GM18526 (cell line): ENCODE measurements around the gene SEM1.

Experiments used
- POLR2A ChIP-seq: IDR thresholded peaks from 3 replicates; pipeline ENCODE4 v1.6.1; 2011; ENCODE audit not compliant: insufficient read length; ENCODE audit errors: extremely low read depth

The SEM1 gene

DNA sequence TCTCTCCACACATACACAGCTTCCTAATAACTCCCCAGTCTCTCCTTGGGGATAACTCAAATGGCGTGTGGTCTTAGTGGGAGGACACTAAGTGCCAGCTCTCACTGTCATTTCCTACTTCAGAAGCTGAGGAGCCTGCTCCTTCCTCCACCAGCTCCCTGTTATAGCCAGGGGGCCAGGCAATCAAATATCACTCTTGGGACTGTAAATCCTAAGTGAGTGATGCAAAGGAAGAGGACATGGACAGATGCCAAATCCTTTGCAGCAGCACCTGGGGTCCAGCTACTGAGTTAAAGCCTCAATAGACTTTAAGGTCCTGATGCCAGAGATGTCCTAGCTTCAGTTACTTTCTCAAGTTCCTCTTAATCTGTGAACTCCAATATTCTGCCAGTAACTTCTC lies 34.1 kb downstream of the SEM1 start:
- no peak for TF ChIP-seq POLR2A

DNA sequence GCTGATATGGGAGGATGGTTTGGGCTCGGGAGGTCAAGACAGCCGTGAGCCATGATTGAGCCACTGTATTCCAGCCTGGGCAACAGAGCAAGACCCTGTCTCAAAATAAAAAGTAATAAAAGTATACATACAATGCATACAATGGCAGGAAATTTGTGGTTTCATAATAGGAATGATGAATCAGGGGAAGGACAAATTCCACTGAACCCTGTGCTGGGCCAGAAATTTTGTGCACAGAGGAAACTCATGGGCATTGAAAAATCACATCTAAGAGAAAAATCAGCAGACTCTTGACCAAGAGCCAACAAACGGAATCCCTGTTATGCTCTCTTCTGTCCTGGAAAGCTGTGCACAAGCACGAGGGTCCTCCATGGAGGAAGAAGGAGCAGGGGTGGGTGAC lies 35.1 kb downstream of the SEM1 start:
- TF ChIP-seq POLR2A, result no peak

DNA sequence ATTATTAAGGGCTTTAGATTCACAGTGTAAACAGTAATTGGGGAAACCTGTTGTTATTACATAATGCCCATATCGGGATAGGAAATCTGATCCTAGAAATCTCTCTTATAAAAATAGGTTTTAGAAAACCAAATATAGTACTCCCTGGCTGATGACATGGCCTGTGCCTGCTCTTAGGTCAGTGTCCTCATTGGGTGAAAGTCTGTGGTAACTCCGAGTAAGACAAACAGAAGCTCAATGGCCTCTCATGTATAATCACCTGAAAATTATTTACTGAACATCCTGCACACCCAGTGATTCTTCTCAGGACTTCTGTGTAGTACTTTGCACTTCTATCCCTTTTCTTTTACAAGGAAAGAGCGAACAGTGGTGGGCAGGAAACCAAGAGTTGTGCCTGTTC lies 37.8 kb downstream of the SEM1 start:
- no peak for TF ChIP-seq POLR2A

- no peak for TF ChIP-seq POLR2A
Observed at GRCh38 chr7:96670338-96671289, 39.0 kb downstream of the SEM1 start.

GRCh38 chr7:96669812-96670211 lies 39.8 kb downstream of the SEM1 start:
- no peak for TF ChIP-seq POLR2A

DNA sequence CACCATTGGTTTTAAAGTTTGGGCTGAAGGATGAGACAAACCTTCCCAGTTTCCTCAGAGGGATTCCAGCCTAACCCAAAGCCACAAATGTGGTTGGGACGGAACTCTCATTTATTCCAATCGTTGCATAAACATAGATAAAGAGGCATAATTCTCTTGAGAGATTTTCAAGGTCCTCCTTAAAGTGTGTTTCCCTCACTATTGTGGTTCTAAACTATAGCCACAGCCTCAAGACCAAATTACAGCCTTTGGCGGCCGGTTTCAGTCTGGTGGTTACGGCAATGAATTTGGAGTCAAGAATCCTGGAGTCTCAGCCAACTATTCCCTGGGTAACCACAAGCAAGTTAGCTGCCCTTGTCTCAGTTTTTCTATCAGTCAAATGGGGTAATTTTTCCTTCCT lies 42.6 kb downstream of the SEM1 start:
- TF ChIP-seq POLR2A, result no peak

DNA sequence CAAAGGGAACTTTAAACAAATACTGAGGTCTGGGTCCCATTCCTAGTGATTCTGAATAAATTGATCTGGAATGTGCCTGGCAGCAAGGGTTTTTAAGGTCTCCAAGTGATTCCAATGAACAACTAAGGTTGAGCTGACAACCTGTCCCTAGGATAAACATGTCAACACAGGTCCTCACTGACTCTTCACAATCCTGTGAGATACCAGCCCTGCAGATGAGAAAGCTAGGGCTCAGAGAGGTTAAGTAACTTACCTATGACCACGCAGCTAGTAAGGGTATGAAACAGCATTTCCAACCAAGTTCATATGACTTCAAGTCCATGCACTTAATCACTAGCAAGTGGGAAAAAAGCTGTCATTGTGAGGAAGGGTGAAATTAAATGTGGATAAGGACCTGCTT lies 44.0 kb downstream of the SEM1 start:
- no peak for TF ChIP-seq POLR2A

- TF ChIP-seq POLR2A, result no peak
Observed at GRCh38 chr7:96664793-96665192, 44.9 kb downstream of the SEM1 start.

DNA sequence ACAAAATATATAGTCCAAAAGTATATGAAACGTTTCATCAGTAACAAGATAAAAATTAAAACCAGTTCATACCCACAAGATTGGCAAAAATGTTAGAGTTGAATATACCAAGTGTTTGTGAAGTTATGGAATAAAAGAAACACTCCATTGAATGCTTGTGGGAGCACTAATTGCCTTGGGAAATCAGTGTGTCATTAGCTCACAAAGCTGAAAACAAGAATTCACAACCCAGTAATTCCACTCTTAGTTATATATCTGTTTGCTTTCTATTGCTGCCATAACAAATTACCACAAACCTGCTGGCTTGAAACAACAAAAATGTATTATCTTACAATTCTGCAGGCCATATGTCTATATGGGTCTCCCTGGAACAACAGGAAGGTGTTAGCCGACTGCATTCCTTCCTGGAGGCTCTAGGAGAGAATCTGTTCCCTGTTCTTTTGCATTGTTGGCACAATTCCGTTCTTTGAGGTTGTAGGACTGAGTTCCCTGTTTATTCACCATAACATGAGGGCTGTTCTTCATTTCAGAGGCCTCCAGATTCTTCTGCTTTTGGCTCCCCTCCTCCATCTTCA lies 45.7 kb downstream of the SEM1 start:
- TF ChIP-seq POLR2A, result no peak

DNA sequence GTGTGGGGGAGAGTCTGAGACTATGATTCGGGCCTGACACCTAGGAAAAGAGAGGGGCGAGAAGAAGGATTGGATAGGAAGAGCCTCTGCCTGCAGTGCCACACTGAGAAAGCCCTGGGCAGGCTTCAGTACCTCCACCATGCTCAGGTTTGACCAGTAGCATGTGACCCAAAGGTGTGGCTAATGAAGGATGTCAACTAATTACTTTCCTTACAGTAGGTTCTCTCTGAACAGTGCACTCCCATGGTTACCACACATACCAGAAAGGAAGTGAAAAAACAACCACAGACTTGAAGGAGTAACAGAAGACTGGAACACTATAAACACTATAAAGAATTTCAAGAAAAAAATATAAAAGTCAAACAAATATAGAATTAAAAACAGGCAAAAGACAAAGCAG lies 46.2 kb downstream of the SEM1 start:
- no peak for TF ChIP-seq POLR2A

- TF ChIP-seq POLR2A, result no peak
Observed at GRCh38 chr7:96658022-96658412, 51.6 kb downstream of the SEM1 start.

DNA sequence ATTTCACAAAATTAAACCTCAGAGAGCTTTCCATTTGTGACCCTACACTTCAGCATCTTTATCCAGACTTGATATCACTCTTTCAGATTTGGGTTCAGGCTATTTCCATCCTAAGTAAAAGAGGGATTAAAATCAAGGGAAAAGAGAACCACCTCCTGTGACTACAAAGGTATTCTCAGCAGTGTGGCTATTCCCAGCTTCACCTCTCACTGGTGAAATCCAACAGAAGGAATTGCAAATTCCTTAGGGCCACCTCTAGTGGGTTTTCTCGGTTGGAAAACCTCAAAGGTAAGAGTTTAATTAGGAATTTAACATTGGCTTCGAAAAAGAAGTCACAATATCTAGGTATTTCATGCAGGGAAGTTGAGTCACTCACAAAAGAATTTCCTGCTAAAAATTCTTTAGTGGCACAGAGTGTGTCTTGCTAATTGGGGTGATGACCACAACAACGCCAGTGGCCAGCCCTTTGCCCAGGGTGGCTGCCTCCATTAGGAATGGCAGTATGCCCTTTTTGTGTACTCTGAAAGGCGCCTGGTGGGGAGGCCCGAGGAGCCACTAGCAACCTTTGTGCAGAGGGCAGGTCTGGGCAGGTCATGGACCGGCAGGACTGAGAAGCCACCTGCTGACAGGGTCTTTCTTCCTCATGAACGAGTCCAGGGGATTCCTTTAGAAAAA lies 52.2 kb downstream of the SEM1 start:
- TF ChIP-seq POLR2A, result no peak

GRCh38 chr7:96655956-96656355 lies 53.7 kb downstream of the SEM1 start:
- TF ChIP-seq POLR2A, result no peak

GRCh38 chr7:96654630-96655188 lies 54.9 kb downstream of the SEM1 start:
- TF ChIP-seq POLR2A, result no peak

DNA sequence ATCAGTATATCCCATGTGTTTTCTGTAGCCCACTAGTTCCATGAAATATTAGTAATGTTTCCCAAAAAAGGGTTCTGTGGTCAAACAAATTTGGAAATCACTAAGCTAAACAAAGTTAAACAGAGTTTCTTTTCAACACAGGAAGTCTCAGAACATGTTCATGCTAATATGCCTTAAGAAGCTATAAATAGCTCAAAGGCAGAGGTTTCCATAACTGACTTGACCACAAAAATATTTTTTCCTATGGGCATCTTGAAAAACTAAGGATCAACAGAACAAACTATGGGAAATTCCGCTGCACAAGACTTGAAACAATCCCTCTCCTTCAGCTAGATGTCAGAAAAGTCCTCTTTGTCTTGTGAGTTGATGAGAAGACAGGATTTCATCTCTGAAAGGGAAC lies 59.7 kb downstream of the SEM1 start:
- no peak for TF ChIP-seq POLR2A

DNA sequence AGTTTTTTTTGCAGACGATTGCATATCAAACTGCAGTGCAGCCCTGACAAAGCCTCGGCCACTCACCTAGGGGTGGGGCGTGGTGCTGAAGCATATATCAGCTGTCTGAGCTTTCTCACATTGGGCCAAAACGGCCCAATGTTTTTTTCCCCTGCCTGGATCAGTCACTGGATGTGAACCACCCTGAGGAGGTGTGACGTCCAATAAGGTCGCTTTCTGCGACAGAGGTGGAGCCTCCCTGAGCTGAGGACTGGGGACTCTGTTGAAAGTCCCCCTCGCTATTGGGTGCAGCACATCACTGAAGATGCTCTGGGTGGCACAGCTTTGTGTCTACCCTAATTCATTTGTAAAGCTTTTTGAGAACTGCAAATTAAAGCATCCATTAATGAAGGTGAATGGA lies 60.9 kb downstream of the SEM1 start:
- no peak for TF ChIP-seq POLR2A
